Right lobe of liver (tissue), 4 donors: Measurements from ENCODE around the gene NUP214.

Experiments used
- POLR2A ChIP-seq: fragments of 450-650 bp; IDR thresholded peaks from one replicate; pipeline ENCODE4 v1.6.1; 2017; ENCODE audit warnings: antibody characterized with exemption, mild to moderate bottlenecking
- TF ChIP-seq, protein P1 (sequence below), 4 donors: fragments of 200-600 bp in 3 of 4; fragments of 450-650 bp in 1 of 4; IDR thresholded peaks; one replicate each; pipeline versions ENCODE4 v1.5.1 to v1.8.0; 2016 to 2022; ENCODE audit warnings: antibody characterized with exemption in 4 of 4, mild to moderate bottlenecking in 2 of 4
- donor health status: DM: no; HTN: no; CAD: no.
- donor health status: DM: no; HTN: no; CAD: no.
- donor health status: DM: no; HTN: yes; CAD: no.

DNA sequence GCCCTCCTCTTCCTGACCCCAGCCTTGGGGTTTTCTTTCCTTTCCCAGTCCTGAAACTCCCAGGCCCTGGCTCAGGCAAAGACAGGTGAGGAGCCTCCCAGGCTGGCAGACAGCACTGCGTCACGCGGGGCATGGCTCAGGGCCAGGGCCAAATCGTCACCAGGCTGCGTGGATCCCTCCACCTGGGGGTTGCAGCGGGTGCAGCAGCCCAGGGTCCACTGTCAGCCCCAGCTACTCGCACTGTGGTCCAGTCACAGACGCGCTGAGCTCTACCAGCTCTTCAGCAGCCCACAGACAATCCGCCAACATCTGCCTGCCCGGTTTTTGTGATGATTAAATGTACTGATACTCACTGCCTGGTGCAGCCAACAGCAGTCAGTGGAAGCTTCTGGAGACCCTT lies 138.8 kb downstream of the NUP214 start:
- TF ChIP-seq, protein P1, sequence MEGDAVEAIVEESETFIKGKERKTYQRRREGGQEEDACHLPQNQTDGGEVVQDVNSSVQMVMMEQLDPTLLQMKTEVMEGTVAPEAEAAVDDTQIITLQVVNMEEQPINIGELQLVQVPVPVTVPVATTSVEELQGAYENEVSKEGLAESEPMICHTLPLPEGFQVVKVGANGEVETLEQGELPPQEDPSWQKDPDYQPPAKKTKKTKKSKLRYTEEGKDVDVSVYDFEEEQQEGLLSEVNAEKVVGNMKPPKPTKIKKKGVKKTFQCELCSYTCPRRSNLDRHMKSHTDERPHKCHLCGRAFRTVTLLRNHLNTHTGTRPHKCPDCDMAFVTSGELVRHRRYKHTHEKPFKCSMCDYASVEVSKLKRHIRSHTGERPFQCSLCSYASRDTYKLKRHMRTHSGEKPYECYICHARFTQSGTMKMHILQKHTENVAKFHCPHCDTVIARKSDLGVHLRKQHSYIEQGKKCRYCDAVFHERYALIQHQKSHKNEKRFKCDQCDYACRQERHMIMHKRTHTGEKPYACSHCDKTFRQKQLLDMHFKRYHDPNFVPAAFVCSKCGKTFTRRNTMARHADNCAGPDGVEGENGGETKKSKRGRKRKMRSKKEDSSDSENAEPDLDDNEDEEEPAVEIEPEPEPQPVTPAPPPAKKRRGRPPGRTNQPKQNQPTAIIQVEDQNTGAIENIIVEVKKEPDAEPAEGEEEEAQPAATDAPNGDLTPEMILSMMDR (IDR thresholded peaks at IDR 0.05): no peak
- TF ChIP-seq POLR2A: no peak
